Adrenal gland (tissue), 5 donors: ENCODE results near the gene GPC3.

Source experiments
- CTCF ChIP-seq, 6 experiments: fragments of 450-650 bp in 4 of 6; fragments of 200-600 bp in 2 of 6; sonication (generic) in 1 of 6; IDR thresholded peaks; 1 replicate in 5 of 6; 2 replicates in 1 of 6; pipeline versions ENCODE4 v1.5.1 to v1.8.0; 2016 to 2021; ENCODE audit warnings: antibody characterized with exemption in 6 of 6, mild to moderate bottlenecking in 2 of 6, moderate library complexity in 1 of 6
- POLR2A ChIP-seq, 2 donors: fragments of 450-650 bp; IDR thresholded peaks; one replicate each; pipeline ENCODE4 v1.6.1; 2017; ENCODE audit warnings: antibody characterized with exemption in 2 of 2, mild to moderate bottlenecking in 2 of 2, moderate library complexity in 1 of 2
- donor health status: DM: no; HTN: no; CAD: no.

- TF ChIP-seq POLR2A (IDR thresholded peaks at IDR 0.05), result no peak
- no peak for TF ChIP-seq CTCF (IDR thresholded peaks at IDR 0.05)
Measured at GRCh38 chrX:133857640-133858269, 127.6 kb downstream of the GPC3 start.
